MV-4-11 (cell line): ENCODE results near the gene ARL14.

Experiments
- DNase-seq: peaks from one replicate; lab custom pipeline; 2025; lab: John Stamatoyannopoulos, UW

ARL14 gene

DNA sequence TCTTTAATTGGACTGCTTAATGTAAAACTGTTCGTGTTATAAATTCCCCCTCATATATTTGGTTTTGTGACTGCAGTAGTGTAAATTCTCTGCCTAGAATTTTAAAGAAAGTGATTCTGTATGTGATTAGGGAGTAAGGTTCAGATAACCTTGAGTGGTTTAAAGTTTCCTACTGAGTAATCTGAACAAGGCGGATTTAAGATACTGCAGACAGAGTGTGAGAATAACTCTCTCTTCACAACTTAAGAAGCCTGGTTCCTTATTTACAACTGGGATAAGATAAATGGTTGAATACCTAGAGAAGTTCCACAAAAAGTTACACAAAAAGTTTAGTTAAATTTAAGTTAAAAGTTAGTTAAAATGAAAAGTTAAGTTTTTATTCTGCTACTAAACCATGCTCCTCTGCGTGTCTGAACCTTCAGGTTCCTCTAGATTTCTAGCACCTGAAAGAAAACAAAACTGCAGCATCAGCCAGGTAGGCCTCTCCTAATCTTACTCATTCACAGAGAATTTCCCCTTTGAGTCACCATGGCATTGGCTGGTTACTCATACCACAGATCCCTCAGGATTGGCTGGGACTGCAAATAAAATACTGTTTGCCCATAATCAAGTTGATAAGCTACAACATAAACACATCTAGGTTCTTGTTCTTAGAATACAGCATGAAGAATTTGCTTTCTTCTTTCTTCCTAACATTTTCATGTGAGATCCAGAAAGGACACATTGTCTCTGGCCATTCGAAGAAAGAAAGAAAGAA is at the start of gene ARL14:
Gene ARL14, plus strand, starts transcription at position 614 of the 757 bp plus-strand sequence. CDS start 187 bp downstream, outside the sequence.
- no peak for DNase-seq

DNA sequence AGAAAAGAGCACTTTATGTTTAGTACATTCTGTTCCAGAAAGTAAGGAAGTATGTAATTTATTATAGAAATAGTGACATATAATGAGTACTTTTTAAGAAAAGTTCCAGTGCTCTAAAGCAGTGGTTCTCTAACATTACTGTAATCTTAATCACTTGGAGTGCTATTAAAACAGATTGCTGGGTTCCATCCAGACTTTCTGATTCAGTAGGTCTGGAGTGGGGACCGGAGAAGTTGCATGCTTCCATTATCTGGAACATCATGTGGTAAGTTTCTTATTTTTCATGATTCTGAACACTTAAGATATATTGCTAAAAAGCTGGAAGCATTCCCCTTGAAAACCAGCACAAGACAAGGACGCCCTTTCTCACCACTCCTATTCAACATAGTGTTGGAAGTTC is 47.5 kb upstream of the ARL14 start:
- DNase-seq: no peak

DNA sequence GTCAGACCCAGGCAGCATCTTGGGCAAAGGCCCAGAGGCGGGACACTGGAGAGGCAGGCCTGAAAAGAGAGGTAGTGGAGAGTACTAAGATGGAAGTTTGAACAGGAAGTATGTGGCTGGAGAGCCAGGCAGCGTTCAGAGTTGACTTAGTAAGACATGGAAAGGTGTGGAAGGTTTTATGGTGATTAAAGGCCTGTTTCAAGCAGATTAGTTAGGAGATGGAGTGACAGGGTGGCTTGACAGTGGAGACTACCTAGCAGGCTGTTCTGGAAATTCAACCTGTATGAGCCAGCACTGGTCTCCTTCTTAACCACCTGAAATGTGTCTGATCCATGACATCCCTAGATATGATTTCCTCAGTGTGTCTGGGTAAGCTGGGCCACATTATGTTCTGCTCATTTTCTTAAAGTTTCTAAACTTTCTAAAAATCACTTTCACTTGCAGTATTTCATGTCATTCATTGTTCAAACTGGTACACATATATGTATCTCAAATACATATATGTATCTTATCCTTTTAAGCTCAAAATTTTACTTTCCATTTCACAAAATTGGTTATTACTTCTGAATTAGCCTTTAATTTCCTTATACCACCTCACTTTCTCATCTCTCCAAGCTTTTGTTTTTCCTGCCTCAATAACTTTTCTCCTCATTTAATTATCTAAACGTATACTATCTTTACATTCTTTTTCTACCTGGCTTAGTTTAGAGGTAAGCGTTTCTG is 43.4 kb upstream of the ARL14 start:
- no peak for DNase-seq

DNA sequence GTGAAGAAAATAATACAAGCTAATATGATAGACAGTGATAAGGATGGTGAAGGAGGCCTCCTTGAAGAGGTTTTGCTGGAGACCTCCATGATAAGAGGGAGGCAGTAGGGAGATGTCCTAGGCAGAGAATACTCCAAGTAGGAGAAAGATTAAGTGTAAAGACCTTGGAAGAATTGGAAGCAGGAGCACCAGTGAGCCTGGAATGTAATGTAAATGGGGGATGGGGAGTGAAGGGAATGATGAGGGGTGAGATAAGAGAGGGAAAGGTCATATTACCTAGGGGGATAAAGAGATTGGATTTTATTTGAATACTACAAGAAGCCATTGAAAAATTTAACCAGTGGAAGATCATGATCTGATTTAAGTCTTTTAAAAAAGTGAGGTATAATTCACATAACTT is 41.7 kb upstream of the ARL14 start:
- no peak for DNase-seq

DNA sequence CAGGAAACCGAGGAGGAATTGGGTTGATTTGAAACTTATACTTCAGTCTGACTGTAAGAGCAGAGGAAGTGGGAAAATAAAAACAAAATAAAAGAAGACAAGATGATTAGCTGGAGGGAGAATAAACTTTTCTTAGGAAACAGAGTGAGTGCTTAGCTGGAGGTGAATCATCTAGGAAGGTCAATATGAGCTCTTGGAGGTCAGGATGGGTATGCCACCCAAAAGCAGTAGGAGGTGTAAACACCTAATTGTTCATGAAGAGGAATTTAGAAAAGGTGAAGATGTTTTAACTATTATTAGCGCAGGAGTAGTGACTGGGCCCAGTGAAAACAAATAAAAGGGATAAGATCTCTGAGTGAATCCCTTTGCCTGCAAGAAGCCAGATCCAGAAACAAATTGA is 39.9 kb upstream of the ARL14 start:
- DNase-seq: no peak

DNA sequence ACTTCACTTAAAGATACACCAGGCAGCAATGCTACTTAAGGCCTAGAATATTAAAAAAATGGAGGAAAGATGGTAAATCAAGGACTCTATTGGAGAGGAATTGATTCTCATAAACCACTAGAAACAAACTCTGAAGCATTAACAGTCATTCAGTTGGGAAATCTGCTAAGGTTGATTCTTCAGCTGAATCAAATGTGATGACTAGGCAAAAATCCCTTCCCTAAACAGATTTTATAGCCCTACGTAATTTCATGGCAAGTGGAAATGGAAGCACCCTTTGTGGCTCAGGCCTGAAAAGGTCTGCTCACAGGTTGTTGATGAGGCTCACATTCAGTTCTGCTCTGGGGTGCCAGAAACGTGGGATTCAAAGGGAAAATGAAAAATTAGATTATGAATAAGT is 38.8 kb upstream of the ARL14 start:
- no peak for DNase-seq

DNA sequence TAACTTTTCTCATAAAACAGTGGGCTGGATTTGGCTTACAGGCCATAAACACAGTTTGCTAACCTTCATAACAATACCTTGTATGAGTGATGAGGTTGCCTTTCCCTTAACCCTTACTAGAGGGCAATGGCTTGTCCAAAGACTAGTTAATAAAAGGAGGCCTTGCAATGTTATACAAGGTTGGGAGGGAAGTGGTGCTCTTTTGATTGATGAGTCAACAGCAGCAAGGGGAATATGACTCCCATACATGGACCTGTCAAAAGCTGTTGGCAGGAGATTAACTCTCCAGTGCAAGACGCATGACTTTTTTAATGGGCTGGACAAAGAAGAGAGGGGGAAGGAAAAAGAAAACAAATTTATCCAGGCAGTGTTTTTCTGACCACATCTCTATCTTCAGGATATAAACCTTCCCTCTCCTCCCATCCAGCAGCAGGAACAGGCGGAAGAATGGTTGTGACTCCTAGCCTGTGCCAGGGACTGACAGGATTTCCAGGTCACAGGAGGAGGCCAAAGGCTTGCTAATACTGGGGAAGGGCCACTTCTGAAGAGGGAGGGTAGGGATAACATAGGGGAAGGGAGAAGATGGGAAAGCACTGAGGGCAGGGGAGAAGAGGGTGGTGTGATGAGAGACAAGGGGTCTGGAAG is 35.2 kb upstream of the ARL14 start:
- no peak for DNase-seq

DNA sequence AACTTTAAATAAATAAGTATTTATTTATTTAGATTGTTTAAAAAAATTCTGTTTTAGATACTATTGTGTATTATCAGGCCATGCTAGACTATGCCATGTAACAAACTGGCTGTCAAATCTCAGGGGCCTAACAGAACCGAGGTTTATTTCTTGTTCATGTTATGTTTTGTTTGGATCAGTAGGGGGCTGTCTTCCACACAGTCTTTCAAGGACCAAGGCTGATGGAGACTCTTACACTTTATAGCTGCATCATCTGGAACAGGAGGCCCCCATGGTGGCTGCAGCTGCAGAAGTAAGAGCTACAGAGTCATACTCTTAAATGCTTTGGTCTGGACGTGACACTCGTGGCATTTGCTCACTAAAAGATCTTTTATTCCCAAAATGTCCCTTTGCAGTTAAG is 33.0 kb upstream of the ARL14 start:
- no peak for DNase-seq

DNA sequence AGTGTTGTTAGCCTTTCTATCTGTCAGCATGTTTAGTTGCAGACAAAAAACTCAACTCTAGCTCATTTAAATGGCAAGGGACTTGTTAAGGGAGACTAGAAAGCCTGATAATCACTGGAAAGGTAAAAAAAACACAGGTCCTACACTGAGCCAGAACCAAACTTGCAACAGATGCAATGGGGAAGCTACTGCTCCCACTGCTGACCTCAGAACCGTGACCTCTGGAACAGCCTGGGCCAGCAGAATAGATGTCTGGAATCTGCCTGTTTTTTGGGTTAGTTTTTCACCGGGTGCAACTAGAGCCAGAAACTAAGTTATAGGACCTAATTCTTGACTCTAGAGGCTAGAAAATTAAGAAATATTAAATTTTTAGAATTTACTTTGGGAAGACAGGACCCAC is 32.5 kb upstream of the ARL14 start:
- DNase-seq: no peak

DNA sequence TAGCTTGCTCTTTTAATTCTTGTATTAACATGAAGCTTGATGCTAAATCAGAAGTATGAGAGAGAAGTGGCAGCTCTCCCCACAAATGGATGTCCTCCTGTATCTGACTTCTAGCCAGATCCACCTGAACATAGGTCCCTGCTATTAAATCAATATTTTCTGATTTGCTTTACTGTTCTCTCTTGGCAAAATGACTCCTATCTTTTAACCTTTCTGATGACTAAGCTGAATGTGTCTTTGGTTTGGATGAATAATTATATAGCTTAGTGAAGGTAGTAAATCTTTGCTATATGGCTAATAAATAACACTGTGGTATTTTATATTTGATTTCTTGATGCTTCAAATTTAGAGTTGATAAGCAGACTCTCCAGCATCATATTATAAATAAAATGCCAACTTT is 28.3 kb upstream of the ARL14 start:
- no peak for DNase-seq

DNA sequence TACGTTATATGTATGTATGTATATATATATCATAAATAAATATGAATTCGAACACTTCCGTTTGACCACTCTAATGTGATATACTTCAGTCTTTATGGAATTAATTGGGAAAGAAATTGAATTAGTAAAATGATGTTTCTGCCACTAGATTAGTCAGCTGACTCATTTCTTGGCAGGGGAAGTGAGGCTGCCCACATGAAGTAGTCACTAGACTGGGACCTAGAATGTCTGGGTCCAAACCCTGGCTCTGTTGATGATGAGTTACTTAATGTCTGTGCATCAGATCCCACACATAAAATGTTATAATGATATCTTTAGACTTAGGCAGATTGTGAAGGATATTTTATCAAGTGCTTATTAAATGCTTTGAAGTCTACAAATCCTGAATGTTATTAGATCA is 27.4 kb upstream of the ARL14 start:
- no peak for DNase-seq

DNA sequence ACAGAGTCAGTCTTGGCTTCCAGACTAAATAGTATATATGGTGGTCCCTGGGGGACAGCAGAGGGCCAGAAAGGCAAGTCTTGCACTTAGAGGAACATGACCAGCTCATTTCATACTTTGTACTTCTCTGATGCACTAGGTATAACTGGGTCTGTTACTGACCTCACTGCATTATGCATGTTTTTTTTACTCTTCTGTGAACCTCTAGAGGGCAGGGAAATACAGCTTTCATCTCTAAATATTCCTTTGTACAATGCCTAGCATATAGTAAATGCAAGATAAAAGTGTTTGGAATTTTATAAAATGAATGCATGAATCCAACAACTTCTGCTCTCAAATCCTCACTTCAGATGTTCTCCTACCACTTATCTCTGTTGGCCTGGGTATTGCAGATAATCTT is 23.4 kb upstream of the ARL14 start:
- no peak for DNase-seq

DNA sequence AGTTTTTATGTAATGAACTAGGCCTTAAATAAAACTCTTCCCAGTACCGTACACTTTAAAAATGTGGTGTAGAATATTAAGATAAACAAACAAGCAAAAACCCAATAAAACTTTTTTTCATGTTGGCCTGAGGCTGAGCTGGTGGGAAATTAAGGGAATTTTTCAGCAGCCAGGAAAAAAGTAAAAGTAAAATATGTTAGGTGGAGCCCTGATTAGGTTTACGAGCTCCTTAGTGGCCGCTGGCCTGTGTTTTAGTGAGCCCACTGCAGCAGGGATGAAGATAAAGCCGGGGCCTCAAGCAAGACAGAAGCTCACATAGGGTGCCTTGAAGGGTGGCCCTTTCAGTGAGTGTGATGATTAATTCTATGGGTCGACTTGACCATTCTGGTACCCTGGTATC is 16.1 kb upstream of the ARL14 start:
- DNase-seq: no peak

DNA sequence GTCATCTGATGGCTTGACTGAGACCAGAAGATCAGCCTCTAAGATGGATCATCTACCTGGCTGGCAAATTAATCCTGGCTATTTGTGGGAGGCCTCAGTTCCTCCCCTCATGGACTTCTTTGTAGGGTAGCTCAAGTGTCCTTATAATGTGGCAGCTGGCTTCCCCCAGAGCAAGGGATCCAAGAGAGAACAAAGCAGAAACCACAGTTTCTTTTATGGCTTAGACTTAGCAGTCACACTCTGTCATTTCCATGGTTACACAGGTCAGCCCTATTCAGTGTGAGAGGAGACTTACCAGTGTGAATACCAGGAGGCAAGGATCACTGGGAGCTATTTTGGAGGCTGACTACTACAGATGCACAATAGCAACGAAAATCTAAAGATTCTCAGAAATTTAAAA is 15.3 kb upstream of the ARL14 start:
- peak; percentile 4 for DNase-seq

DNA sequence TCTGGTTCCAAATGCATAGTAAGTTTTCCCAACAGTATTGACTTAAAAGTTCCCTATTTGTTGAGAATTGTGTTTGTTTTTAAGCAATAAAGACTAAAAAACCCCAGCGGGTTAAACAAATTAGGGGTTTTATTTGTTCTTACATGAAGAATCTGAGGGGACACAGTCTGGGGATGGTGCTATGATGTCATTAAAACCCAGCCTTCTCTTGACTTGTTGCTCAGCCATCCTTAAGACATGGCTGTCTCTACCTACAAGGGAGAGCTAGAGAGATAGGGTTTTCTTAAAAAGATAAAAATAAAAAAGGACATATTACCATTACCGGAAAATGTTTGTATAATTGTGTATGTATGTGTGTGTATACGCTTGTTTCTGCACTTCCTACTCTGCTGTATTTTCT is 11.7 kb upstream of the ARL14 start:
- DNase-seq: no peak

DNA sequence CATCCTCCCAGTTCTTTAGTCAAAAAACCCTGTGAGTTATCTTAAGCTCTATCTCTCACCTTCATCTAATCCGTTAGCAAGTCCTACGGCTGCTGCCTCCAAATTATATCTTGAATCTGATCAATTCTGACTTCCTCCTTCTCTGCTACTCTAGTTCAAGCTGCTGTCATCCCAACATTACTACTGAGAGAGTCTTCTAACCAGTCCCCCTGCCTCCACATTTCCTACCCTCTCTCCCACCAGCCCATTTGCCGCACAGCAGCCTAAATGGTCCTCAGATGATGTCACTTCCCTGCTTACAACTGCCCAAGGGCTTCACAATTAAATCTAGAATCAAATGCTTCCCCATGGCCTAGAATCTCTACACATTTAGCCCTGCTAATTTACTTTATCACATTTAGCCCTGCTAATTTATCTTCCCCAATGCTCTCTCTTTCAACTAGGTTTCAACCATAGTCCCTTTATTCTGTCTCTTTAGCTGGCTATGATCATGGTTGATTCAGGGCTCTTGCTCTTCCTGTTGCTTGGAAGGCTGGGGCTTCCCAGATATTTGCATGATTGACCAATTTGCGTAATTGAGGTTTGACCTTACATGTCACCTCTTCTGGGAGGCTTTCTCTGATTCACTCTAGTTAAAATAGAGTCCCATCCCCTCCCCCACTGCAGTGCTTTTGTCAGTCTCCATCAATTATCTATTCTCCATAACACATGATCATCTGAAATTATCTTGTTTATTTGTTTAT is 11.0 kb upstream of the ARL14 start:
- DNase-seq: peak; percentile 7

DNA sequence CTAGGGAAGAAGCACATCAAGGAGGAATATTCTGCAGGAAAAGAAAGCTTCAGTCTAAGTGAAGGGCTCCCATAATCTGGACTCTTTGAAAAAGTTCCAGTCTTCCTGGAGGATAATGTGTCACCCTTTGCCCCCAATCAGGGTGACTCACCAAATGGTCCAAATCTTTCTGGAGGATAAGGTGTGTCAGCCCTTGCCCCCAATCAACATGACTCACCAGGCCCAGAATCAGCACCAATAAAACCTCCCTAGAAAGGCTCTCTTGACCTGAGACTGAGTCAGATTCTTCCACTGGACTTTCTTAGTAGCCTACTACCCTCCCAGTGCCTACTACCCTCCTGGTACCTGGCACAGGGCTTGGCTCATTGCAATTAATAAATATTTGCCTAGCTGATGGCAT is 9.5 kb upstream of the ARL14 start:
- DNase-seq: no peak

DNA sequence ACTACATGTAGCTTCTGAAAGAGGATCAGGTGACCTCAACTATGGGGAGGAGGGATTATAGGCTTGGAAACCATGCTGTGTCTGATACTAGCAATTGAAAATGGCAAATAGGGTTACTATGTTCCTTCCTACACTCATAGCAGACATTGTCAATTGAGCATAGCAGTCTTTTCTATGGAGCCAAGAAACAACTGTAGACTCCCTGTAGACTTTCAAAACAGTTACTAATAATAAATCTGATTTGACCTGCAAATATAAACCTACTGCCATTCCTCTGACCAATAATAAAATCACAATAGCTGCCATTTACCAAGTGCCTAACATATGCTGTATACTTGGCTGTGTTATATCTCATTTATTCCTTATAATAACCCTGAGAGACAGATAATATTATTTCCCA is 8.5 kb upstream of the ARL14 start:
- no peak for DNase-seq

DNA sequence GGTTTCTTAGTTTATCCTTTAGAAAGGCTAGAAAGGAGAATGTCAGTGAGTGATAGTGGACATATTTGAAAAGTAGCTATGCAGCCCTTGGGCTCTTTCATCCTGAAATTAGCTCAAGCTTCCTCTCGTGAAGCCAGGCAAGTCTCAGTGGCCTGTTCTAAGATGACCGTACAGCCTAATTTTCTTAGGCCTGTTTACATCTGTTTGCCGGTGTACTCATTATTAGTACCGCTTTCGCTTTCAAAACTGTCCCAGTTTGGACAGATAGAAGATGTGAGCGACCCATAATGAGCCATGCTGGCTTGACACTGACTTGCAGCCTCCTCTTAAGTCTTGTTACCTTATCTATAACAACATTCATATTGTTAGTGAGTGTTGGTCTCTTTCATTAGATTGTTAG is 5.7 kb upstream of the ARL14 start:
- no peak for DNase-seq

DNA sequence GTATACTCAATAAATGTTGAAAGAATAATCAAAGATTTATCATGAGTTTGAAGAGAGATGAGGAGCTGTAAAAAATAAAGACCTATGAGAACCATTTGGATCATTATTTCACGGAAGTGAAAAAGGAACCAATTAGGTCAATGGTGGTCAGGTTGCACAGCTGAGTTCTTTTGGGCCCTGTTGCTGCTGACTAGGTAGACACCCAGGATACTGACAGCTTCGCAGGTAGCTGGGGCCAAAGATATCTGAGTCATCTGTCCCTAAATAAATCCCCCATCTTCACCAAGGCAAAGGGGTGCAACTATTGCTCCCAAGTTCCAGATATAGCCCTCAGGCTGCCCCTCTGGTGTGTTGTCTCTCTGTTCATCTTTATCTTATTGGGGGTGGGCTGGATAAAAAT is 5.0 kb upstream of the ARL14 start:
- no peak for DNase-seq

DNA sequence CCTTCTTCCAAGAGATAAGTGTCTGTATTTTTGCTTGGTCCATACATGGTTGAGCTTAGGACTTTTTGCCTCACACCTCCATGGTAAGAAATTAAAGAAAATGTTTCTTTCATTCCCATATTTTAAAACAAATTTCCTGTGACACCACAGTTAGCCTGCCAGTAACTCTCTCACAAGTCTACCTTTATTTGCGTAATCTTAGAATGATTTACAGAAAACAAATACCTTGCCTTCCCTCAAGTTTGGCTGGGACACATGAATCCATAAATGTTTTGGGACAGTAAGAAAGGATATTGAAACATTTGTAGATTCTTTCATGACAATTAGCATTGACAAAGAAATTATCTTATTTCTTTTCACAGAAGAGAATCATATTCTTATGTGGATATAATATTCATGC is 3.8 kb upstream of the ARL14 start:
- no peak for DNase-seq

DNA sequence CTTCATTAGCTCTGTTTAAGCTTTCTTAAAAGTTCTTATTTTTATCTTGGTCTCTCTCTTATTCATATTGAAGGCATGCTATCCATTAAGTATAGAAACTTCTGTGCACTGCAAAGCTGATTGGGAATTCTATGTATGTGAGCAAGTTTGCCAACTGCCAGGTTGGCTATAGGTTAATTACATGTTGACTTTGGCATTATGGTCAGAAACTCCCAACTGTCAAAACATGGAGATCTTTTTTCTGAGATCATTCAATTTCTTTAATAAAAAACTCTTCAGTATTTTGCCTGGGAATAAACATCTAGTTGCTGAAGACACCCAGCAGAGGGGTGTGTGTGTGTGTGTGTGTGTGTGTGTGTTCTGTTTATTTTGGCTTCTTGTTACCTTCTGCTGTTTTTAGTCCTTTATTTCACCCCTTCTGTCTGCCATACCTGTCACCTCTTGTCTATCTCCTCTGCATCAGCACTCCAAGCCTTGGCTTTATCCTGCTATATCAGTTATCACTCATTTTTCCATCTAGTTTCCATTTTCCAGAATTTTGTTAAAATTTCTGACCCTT is 1.3 kb upstream of the ARL14 start:
- DNase-seq: no peak
